ENCODE results near the gene CD226.
"Not testable (repeated sequence)": the region's sequence is repeated elsewhere in the genome, so short reads cannot be mapped to it uniquely, and the experiment has no call there.

CD226 gene

GRCh38 chr18:69865776-69866175 is 81.9 kb downstream of the CD226 start:
- DNase-seq = no peak

DNA sequence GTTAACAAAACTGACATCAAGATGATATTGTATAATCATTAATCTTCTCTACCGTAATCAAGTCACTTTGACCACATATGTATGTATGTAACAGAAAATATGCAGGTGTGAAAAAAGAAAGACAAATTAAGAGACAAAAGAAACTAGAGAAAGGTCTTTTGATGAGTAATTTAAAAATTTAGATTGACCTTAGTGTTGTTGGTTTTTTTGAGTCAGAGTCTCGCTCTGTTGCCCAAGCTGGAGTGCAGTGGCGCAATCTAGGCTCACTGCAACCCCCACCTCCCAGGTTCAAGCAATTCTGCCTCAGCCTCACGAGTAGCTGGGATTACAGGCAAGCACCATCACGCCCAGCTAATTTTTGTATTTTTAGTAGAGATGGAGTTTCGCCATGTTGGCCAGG is 82.9 kb downstream of the CD226 start:
- DNase-seq = not testable (repeated sequence)

DNA sequence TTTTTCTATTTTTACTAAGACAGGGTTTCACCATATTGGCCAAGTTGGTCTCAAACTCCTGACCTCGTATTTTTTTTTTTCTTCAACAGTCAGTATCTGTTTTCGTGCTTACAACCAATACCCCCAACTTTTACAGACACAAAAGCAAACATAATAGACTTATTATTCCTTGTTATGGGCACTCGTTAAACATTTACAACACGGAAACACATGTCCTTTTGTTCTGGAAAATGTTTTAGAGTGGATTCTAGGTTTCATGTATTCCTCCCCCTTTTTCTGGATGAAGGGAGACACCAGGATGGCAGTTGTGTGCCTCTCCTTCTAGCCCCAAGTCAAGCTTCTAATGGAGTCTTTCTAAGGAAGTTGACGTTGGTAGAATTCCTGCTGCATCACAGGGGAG is 88.8 kb downstream of the CD226 start:
- DNase-seq = no peak

DNA sequence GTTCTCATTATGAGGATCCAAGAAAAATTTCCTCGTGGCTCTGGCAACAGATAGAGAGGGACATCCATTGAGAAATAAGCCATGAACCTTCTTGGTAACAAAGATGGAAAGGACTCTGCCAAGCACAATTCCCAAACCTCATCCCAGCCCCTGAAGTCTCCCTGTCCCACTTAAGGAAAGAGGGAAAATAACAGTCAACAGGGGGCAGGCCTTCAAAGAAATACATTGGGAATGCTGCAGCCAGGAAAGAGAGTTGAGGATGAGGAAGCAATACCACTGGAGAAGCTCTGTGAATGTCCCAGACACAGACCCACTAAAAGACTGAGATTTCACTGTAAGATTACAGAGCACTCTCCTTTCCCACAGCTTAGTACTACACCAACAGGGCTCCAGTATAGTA is 93.2 kb downstream of the CD226 start:
- no peak for DNase-seq

DNA sequence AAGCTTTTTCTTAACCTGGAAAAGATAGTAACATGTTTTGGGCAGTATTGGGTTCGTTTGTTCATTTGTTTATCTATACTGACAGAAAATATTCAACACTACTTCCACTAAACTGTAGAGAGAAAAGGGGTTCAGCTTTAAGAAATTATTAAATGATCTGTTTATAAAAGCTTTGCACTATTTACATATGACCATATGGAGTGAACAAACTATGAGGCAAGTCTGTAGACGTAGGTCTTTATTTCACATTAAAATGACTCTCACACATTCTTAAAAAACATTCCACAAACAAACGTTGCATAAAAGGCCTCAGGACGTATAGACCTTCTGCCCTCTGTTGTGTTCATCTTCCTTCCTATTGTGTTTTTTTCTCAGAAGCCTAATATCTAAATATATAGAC is 94.6 kb downstream of the CD226 start:
- DNase-seq = no peak

GRCh38 chr18:69845593-69846506 is 101.8 kb downstream of the CD226 start:
- peak in 1 of 2 donors; percentile 5 for DNase-seq

- DNase-seq = no peak
Measured at GRCh38 chr18:69844656-69845055, 103.0 kb downstream of the CD226 start.

DNA sequence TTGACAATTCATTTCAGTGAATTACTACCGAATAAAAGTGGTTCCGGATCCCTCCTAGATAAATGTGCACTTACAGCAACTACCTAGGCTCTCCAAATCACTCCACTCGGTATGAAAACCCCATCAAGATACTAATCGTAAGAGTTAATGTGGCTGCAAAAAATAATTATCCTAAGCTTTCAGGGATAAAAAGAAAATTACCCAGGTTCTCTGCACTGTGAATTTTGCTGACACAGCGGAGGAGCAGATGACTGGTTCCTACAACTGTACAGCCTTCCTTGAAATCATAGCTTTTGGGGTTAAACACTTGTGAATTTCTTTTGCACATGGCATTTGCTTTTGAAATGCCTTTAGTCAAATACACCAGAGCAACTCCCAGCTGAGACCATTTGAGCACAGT is 104.7 kb downstream of the CD226 start:
- DNase-seq = no peak

DNA sequence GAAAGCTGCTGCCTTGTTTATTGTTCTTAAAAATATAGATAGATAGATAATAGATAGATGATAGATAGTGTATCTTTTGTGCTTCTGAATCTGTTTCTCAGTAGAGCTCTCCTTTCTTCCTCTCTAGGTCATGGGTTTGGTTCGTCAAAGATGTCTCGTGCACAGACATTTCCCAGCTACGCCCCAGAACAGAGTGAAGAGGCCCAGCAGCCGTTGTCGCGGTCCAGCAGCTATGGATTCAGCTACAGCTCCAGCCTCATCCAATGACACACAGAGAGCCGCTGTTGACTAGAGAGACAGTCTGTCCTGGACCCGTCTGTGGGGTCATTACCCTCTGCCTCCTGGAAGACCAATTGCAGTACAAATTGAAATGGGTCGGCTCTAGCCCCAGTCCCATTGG is 106.6 kb downstream of the CD226 start:
- DNase-seq = no peak

- no peak for DNase-seq
Measured at GRCh38 chr18:69840445-69840844, 107.2 kb downstream of the CD226 start.

DNA sequence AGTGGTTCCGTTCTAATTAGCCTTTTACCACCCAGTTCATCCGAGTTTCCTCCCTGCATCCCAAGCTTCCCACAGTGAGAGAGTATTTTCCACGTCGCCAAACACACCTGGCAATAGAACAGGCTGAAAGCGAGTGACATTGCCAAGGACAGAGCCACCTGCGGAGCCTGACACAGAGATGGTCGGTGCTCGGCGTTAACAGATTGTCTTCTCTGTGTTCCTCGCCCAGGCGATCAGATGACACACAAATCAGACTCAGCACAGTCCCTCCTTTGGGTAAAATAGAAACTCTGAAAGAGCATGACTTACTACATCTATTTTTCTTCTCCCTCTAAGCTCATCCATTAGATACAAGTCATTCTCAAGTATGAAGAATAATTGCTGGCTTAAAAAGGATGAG is 107.7 kb downstream of the CD226 start:
- DNase-seq = no peak

DNA sequence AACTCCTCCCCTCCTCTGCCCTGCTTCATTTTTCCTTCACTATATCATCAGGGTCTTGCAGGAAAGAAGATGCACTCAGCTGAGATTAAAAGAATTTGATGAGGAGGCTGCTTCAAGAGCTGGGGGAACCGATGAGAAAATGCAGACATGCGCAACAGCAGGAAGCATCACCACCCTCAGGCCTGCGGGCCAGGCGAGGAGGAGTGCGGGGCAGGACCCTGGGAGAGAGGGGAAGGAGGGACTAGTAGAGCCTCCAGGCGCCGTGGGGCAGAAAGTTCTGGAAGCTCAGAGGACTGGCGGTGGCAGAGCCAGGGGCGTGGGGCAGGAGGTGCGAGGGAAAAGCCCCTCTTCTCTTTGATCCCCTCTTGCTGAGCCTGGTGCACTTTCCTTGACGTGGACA is 108.2 kb downstream of the CD226 start:
- no peak for DNase-seq

GRCh38 chr18:69838620-69839411 is 108.9 kb downstream of the CD226 start:
- no peak for DNase-seq

- no peak for DNase-seq
Measured at GRCh38 chr18:69838003-69838402, 109.7 kb downstream of the CD226 start.

DNA sequence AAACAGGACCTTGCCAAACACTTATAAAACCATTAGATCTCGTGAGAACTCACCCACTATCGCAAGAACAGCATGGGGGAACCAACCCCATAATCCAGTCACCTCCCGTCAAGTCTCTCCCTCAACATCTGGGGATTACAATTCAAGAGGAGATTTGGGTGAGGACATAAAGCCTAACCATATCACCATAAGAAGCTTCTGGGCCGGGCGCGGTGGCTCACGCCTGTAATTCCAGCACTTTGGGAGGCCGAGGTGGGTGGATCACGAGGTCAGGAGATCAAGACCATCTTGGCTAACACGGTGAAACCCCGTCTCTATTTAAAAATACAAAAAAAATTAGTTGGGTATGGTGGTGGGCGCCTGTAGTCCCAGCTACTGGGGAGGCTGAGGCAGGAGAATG is 112.7 kb downstream of the CD226 start:
- not testable (repeated sequence) for DNase-seq

GRCh38 chr18:69830189-69830588 is 117.5 kb downstream of the CD226 start:
- DNase-seq = no peak

DNA sequence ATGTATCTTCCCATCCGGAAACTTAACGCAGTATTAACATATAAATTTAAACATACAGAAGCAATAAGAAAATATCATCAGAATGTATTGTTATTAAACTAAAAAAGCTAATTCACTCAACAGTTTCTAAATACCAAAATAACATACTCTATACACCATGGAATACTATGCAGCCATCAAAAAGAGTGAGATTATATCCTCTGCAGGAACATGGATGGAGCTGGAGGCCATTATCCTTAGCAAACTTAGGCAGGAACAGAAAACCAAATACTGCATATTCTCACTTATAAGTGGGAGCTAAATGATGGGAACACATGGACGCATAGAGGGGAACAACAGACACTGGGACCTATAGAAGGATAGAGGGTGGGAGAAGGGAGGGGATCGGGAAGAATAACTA is 127.1 kb downstream of the CD226 start:
- DNase-seq = no peak

GRCh38 chr18:69819460-69819859 is 128.2 kb downstream of the CD226 start:
- no peak for DNase-seq

DNA sequence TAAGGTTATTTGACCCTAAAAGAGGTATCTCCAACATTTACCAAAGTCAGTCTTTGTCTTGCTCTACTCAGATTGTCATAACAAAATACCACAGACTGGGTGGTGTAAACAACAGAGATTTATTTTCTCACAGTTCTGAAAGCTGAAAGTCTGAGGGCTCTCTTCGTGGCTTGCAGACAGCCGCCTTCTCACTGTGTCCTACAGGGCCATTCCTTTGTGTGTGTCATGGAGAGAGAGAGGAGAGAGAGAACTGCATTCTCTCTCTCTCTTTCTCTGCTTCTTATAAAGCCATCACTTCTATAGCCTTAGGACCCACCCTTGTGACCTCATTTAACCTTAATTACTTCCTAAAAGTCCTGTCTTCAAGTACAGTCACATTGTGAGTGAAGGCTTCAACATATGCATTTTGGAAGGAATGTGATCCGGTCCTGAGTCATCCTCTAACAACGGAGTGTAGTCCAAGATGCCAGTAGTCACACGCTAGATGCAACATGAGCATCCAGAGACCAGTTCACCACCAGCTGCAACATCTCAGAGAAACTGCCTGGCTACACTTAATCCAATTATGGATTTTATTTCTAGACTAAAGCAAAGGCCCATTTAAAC is 130.2 kb downstream of the CD226 start:
- DNase-seq = no peak

DNA sequence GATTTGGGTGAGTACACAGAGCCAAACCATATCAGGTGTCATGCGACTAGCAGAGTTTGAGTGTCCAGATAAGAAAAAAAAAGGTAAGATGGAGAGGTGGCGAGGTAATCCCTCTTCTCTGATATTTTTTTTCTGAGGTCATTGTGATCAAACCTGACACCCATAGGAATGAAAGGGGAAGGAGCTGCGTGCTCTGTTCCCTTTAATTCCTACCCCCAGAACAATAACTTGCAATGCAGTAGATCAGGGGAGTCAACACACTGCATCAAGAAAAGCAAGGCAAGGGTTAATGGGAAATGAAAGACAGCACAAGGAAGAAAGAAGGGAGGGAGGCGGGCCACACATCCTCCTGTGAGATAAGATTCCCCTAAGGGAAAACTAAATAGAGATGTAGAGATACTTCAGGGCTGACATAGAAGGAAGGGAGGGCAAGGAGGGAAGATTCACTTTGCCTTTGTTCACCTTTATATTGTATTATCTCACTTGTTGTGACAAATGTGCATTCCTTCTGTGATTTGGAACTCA is 132.8 kb downstream of the CD226 start:
- DNase-seq = no peak

DNA sequence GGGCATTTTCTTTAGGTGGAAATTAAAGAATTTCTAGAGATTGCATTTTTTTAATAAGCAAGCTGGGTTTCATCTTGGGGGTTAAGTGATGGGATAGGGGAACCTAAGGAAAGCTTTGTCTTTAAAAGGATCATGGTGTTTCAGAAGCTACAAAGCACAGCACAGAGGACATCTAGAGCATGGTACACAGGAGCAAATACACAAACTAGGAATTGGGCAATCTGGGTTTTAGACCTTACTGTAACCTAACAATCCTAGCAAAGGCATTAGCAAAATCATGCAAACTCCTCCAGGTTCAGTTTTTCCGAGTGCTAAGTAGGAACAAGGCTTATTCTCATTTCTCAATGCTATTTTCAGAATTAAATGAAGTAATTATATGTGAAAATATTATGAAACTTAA is 134.1 kb downstream of the CD226 start:
- no peak for DNase-seq

- DNase-seq = no peak
Measured at GRCh38 chr18:69808399-69808798, 139.3 kb downstream of the CD226 start.

DNA sequence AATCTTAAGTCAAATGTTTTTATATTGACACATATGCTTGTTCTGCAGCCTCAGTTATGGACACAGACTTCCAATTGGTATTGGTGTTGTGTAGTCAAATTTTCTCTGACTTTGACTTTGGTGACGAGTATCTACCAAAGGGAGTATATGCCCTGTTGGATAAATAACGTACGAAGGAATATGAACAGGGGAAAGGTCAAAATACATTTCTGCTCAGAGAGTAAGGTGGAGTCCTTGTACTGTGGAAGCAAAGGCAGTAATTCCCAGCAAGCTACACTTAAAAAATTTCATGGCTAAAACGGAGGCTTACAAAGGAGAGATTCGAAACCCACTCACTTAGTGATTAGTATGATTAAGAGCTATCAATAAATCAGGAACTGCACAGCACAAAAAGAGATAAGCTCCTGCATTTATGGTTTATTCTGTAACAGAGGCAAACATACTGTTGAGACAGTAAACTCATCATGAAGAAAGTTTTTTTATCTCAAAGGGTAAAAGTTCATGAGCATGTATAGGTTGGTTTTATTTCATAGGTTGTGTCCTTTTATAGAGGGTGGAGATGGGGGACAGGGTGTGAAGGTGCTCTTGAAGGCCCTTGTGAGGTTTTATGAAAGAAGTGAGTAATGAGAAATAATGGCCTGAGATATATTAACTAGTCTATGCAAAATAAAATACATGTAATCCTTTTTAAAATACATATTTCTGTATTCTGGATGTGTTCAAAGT is 142.7 kb downstream of the CD226 start:
- DNase-seq = no peak
